Fibroblast of mammary gland (primary cell): ENCODE data around the gene PTCD1.
A peak's percentile ranks its signal among the peaks of the same experiment; 100 is the strongest.

ENCODE experiments used
- DNase-seq: peaks from one replicate; pipeline ENCODE4 v3.0.0-alpha.2; 2010; ENCODE audit warnings: low read depth
- H3K4me3 ChIP-seq: 2 replicates; pipeline ENCODE4 v1.5.1; 2011; ENCODE audit warnings: low read depth, mild to moderate bottlenecking, low read length, moderate library complexity; ENCODE audit not compliant: control insufficient read depth
- TF ChIP-seq, protein P1 (sequence below): conservative IDR thresholded peaks from 2 replicates; pipeline ENCODE4 v1.5.1; 2011; ENCODE audit warnings: low read depth, low read length, inconsistent platforms; ENCODE audit not compliant: control insufficient read depth, insufficient read depth

The PTCD1 gene

GRCh38 chr7:99472561-99473314 is 34.1 kb upstream of the PTCD1 start, which contains the start of gene ZNF789:
Gene ZNF789 (plus strand): TSS chr7:99472890. CDS start chr7:99476457, 3,567 bp downstream.
- peak; percentile 94 for DNase-seq
- TF ChIP-seq, protein P1, sequence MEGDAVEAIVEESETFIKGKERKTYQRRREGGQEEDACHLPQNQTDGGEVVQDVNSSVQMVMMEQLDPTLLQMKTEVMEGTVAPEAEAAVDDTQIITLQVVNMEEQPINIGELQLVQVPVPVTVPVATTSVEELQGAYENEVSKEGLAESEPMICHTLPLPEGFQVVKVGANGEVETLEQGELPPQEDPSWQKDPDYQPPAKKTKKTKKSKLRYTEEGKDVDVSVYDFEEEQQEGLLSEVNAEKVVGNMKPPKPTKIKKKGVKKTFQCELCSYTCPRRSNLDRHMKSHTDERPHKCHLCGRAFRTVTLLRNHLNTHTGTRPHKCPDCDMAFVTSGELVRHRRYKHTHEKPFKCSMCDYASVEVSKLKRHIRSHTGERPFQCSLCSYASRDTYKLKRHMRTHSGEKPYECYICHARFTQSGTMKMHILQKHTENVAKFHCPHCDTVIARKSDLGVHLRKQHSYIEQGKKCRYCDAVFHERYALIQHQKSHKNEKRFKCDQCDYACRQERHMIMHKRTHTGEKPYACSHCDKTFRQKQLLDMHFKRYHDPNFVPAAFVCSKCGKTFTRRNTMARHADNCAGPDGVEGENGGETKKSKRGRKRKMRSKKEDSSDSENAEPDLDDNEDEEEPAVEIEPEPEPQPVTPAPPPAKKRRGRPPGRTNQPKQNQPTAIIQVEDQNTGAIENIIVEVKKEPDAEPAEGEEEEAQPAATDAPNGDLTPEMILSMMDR: no peak
- H3K4me3 ChIP-seq: peak within 1 kb of the TSS; percentile 90

DNA sequence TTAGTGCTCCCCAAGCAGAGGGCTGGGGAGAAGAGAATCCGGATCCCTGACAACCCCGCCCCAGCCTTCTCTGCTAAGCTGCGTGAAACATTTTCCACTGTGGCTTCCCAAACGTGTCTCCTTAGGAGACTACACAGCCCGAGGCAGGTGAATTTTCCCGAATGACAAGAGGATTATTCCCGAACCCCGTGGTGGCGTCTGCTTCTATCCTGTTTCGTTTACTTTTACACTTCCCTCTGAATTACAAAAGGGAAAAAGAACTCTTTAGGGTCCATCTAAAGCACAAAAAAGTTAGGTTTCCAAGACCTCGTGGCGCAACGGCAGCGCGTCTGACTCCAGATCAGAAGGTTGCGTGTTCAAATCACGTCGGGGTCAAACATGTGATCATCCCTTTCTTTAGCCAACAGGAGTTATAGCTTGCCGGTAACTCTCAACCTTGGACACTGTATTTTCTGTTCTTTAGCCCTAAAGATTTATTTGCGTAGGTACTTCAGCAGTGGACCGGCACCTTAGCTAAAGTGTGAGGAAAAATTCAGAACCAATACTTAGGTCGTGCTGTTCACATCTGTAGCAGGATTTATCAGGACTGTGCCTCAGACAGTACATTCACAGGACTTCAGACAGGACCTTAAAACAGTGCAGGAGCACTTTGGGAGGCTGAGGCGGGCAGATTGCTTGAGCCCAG is 30.9 kb upstream of the PTCD1 start:
- TF ChIP-seq, protein P1: no peak
- DNase-seq: peak; percentile 54
- H3K4me3 ChIP-seq: no peak overlapping the region

DNA sequence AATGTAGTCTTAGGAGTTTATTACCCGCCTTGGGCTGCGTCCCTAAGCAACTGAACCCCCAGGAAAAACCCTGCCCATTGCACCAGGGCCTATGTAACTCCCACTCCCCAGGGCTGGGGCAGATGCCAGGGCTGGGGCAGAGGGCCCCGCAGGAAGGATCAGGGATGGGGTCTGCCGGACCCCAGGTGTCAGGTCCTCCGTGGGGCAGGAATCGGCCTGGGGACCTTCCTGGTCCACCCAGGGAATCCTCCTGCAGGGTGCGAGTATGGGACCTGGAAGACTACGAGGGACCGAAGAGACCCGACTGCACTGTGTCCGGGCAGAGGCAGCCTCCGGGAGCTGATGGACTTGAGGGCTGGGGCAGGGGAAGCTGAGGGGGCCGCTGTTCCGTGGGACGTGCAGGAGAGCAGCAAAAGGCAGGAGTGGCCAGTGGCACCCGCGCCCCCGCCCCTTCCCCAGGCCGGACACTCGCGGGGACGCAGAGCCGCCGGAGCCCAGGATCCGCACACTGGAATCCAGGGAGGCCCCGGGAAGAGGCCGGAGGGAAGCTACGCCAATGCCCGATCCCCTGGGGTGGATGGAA is 29.8 kb upstream of the PTCD1 start:
- DNase-seq: no peak

GRCh38 chr7:99465421-99465768 is 26.8 kb upstream of the PTCD1 start:
- DNase-seq: no peak
- TF ChIP-seq, protein P1: no peak
- H3K4me3 ChIP-seq: peak overlapping the region; percentile 97

More for the DNA sequence above, 29.8 kb upstream of the PTCD1 start:
- H3K4me3 ChIP-seq: no peak overlapping the region
- TF ChIP-seq, protein P1: no peak

DNA sequence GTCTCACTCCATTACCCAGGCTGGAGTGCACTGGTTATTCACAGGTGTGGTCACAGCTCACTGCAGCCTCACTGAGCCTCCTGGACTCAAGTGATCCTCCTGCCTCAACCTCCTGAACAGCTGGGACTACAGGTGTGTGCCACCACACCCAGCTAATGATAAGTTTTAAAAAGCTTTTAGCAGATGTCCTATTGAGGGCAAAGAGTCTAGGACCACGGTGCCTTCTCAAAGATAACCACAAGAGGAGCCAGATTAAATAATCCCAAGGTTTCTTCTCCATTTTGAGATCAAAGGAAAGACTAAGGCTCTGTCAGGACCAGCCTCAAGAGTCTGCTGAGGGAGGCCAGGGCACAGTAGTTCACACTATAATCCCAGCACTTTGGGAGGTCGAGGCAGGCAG is 22.6 kb upstream of the PTCD1 start:
- H3K4me3 ChIP-seq: no peak overlapping the region
- DNase-seq: no peak
- TF ChIP-seq, protein P1: peak; percentile 9

- H3K4me3 ChIP-seq: no peak overlapping the region
- DNase-seq: no peak
- TF ChIP-seq, protein P1: no peak
Measured at GRCh38 chr7:99460651-99461050, 22.1 kb upstream of the PTCD1 start.
